Measurements from ENCODE around the gene TTC3.
A peak's percentile ranks its signal among the peaks of the same experiment; 100 is the strongest.

TTC3 gene

GRCh38 chr21:37237346-37237745 is 164.3 kb downstream of the TTC3 start:
- Mint-ChIP-seq H3K4me1 (ENCODE audit: low read depth) (peaks cover 16% of the 10 kb centered on the region), H3K36me3 (ENCODE audit: low read depth) (peaks cover 41% of the 10 kb centered on the region), H3K27ac (peak overlapping the region; percentile 67), H3K4me3 (no peak overlapping the region), H3K9me3 (no peaks in the 10 kb centered on the region), H3K27me3 (no peaks in the 10 kb centered on the region)

- Mint-ChIP-seq H3K9me3 (no peaks in the 10 kb centered on the region), H3K4me1 (ENCODE audit: low read depth) (peaks cover 18% of the 10 kb centered on the region), H3K27me3 (no peaks in the 10 kb centered on the region), H3K4me3 (no peak overlapping the region), H3K27ac (peak overlapping the region; percentile 67), H3K36me3 (ENCODE audit: low read depth) (peaks cover 41% of the 10 kb centered on the region)
Observed at GRCh38 chr21:37237764-37238163, 164.7 kb downstream of the TTC3 start.

GRCh38 chr21:37240978-37241377 is 167.9 kb downstream of the TTC3 start:
- Mint-ChIP-seq H3K4me1 (ENCODE audit: low read depth) (peaks cover 49% of the 10 kb centered on the region), H3K36me3 (ENCODE audit: low read depth) (peaks cover 57% of the 10 kb centered on the region), H3K9me3 (no peaks in the 10 kb centered on the region), H3K27ac (no peak overlapping the region), H3K27me3 (no peaks in the 10 kb centered on the region), H3K4me3 (no peak overlapping the region)

GRCh38 chr21:37241426-37241825 is 168.4 kb downstream of the TTC3 start:
- Mint-ChIP-seq H3K27me3 (no peaks in the 10 kb centered on the region), H3K4me3 (no peak overlapping the region), H3K27ac (peak overlapping the region; percentile 18), H3K9me3 (no peaks in the 10 kb centered on the region), H3K36me3 (ENCODE audit: low read depth) (peaks cover 59% of the 10 kb centered on the region), H3K4me1 (ENCODE audit: low read depth) (peaks cover 53% of the 10 kb centered on the region)

- Mint-ChIP-seq H3K9me3 (no peaks in the 10 kb centered on the region), H3K36me3 (ENCODE audit: low read depth) (peaks cover 37% of the 10 kb centered on the region), H3K27me3 (no peaks in the 10 kb centered on the region), H3K27ac (peak overlapping the region; percentile 50), H3K4me1 (ENCODE audit: low read depth) (peaks cover 56% of the 10 kb centered on the region), H3K4me3 (peak overlapping the region; percentile 19)
Observed at GRCh38 chr21:37243961-37244360, 170.9 kb downstream of the TTC3 start.

GRCh38 chr21:37244501-37245095 is 171.5 kb downstream of the TTC3 start:
- no peaks in the 10 kb centered on the region for H3K9me3 Mint-ChIP-seq

GRCh38 chr21:37245151-37245550 is 172.1 kb downstream of the TTC3 start:
- Mint-ChIP-seq H3K27me3 (no peaks in the 10 kb centered on the region), H3K27ac (peak overlapping the region; percentile 53), H3K9me3 (no peaks in the 10 kb centered on the region), H3K4me3 (peak overlapping the region; percentile 31), H3K4me1 (ENCODE audit: low read depth) (peaks cover 66% of the 10 kb centered on the region), H3K36me3 (ENCODE audit: low read depth) (peaks cover 35% of the 10 kb centered on the region)

More at GRCh38 chr21:37244501-37245095, 171.5 kb downstream of the TTC3 start:
- peaks cover 35% of the 10 kb centered on the region for H3K36me3 Mint-ChIP-seq (ENCODE audit: low read depth)
- H3K4me1 Mint-ChIP-seq (ENCODE audit: low read depth) = peaks cover 62% of the 10 kb centered on the region
- peak overlapping the region; percentile 50 for H3K27ac Mint-ChIP-seq
- H3K27me3 Mint-ChIP-seq = no peaks in the 10 kb centered on the region
- H3K4me3 Mint-ChIP-seq = peak overlapping the region; percentile 17

GRCh38 chr21:37248298-37248697 is 175.2 kb downstream of the TTC3 start:
- no peaks in the 10 kb centered on the region for H3K27me3 Mint-ChIP-seq
- H3K4me1 Mint-ChIP-seq (ENCODE audit: low read depth) = peaks cover 75% of the 10 kb centered on the region
- peaks cover 25% of the 10 kb centered on the region for H3K36me3 Mint-ChIP-seq (ENCODE audit: low read depth)

GRCh38 chr21:37249112-37249904 is 176.3 kb downstream of the TTC3 start:
- Mint-ChIP-seq H3K4me1 (ENCODE audit: low read depth) (peaks cover 67% of the 10 kb centered on the region), H3K27ac (peak overlapping the region; percentile 4), H3K4me3 (no peak overlapping the region), H3K36me3 (ENCODE audit: low read depth) (peaks cover 19% of the 10 kb centered on the region), H3K27me3 (no peaks in the 10 kb centered on the region), H3K9me3 (no peaks in the 10 kb centered on the region)

More at GRCh38 chr21:37248298-37248697, 175.2 kb downstream of the TTC3 start:
- H3K4me3 Mint-ChIP-seq = no peak overlapping the region
- no peaks in the 10 kb centered on the region for H3K9me3 Mint-ChIP-seq
- no peak overlapping the region for H3K27ac Mint-ChIP-seq

- Mint-ChIP-seq H3K9me3 (no peaks in the 10 kb centered on the region), H3K4me3 (no peak overlapping the region), H3K27ac (no peak overlapping the region), H3K36me3 (ENCODE audit: low read depth) (peaks cover 6% of the 10 kb centered on the region), H3K4me1 (ENCODE audit: low read depth) (peaks cover 47% of the 10 kb centered on the region), H3K27me3 (no peaks in the 10 kb centered on the region)
Observed at GRCh38 chr21:37251294-37251634, 178.2 kb downstream of the TTC3 start.

Data from stimulated activated naive CD8-positive, alpha-beta T cell treated with anti-CD3 and anti-CD28 coated beads, Interleukin-15, Interleukin-2, amounts not matched to agents 100 ng/mL and 50 ng/mL, for 24 hours (primary cell).